ENCODE measurements around the gene VPS52.
"Not testable (repeated sequence)": the region's sequence is repeated elsewhere in the genome, so short reads cannot be mapped to it uniquely, and the experiment has no call there.

The VPS52 gene

DNA sequence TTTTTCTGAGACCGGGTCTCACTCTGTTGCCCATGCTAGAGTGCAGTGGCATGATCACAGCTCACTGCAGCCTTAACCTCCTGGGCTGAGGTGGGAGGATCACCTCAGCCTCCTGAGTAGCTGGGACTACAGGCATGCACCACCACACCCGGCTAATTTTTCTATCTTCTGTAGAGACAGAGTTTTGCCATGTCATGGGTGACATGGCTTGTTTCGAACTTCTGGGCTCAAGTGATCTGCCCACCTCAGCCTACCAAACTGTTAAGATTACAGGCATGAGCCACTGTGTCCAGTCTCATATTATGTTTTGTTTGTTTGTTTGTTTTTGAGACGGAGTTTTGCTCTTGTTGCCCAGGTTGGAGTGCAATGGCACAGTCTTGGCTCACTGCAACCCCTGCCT lies 13.5 kb upstream of the VPS52 start:
- not testable (repeated sequence) for DNase-seq (ENCODE audit: low read depth in 1 of 2, low spot score in 1 of 2)

DNA sequence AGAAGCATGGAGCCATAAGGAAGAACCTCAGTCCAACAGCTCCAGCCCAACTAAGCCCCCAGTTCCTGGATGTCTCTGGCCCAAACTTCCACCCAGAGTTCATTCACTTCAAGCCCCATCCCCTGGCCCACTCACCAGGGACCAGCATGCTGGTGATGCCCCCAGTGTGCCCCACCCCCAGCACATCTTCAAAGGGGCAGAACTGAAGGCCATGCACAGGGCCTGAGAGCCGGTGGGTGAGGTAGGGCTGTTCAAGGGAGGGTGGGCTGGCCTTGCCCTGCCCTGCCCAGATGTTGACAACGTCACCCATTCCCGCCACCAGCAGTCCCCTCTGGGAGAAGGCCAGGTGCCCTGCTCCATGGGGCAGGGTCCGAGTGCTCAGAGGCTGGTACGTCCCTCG lies 8.9 kb upstream of the VPS52 start:
- DNase-seq (ENCODE audit: low read depth in 1 of 2, low spot score in 1 of 2): no peak

DNA sequence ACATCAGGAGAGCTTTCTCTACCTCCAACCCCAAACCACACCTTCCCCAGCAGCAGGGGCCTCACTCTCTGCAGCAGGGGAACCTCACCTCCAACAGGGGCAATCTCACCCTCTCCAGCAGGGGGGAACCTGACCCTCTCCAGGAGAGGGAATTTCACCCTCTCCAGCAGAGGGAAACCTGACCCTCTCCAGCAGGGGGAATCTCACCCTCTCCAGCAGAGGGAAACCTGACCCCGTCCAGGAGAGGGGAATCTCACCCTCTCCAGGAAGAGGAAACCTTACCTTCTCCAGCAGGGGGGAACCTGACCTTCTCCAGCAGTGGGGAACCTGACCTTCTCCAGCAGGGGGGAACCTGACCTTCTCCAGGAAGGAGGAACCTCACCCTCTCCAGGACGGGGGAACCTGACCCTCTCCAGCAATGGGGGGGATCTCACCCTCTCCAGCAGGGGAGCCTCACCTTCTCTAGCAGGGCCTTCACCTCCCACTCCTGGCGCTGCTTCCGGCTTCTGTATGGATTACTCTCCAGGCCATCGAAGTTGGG lies 8.4 kb upstream of the VPS52 start:
- no peak for DNase-seq (ENCODE audit: low read depth in 1 of 2, low spot score in 1 of 2)

DNA sequence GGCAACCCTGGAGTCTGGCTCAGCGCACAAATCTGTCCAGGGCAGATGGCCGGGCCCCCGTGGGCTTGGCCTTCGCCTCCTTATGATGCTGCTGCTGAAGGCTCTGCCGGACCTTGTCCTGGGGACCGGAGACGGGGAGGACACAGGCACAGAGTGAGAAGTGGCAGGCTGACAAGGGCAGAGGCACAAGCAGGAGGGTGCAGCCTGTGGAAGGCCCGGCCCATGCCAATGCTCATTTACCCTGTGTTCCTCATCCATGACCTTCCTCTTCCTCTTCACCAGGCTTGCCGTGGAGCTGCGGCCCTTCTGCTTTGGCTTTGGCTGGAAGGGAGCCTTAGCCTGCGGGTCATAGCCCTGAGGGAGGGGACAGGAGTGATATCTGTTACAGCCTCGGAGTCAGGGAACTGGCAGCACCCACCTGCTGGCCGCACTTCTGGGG lies 7.6 kb upstream of the VPS52 start:
- no peak for DNase-seq (ENCODE audit: low read depth in 1 of 2, low spot score in 1 of 2)

DNA sequence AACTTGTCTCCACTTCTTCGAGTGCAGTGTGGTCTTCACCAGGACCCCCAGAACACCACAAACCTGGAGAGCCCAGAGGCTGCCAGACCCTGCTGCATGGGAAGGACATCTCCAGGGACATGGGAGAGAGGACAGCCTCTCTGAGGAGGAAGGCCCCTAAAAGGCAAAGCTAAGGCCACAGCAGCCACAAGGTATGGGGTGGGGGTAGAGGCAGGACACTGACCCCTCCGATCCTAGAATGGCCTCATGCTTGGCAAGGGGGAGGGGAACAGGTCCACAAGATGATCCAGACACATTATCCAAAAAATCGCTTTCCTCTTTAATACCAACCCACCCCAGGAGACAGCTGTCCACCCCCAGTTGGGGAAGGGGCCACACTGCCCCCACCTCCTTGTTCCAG lies 7.1 kb upstream of the VPS52 start:
- DNase-seq (ENCODE audit: low read depth in 1 of 2, low spot score in 1 of 2): no peak

DNA sequence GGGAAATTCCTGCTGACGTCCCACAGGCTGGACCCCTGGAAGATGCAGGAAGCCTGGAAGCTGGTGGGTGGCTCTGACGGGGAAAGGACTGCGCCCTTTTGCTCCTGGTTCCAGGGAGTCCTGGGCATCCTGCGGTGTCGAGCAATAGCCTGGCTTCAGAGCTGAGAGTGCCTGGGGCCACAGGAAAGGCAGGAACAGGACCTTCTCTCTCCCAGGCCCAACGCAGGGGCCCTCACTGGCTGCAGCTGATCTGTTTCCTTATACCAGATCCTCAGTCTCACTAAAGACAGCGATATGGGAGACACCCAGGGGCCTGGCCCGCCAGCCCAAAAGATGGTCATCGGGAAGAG lies 6.7 kb upstream of the VPS52 start:
- DNase-seq (ENCODE audit: low read depth in 1 of 2, low spot score in 1 of 2): no peak

DNA sequence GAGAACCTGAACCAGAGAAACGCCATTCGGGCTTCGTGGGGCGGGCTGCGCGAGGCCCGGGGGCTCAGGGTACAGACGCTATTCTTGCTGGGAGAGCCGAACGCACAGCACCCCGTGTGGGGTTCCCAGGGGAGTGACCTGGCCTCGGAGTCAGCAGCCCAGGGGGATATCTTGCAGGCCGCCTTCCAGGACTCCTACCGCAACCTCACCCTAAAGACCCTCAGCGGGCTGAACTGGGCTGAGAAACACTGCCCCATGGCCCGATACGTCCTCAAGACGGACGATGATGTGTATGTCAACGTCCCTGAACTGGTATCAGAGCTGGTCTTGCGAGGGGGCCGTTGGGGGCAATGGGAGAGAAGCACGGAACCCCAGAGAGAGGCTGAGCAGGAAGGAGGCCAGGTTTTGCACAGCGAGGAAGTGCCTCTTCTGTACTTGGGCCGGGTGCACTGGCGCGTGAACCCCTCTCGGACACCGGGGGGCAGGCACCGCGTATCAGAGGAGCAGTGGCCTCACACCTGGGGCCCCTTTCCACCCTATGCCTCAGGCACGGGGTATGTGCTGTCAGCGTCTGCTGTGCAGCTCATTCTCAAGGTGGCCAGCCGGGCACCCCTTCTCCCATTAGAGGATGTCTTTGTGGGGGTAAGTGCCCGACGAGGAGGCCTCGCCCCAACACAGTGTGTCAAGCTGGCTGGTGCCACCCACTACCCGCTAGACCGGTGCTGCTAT lies 6.2 kb upstream of the VPS52 start:
- DNase-seq (ENCODE audit: low read depth in 1 of 2, low spot score in 1 of 2): no peak

DNA sequence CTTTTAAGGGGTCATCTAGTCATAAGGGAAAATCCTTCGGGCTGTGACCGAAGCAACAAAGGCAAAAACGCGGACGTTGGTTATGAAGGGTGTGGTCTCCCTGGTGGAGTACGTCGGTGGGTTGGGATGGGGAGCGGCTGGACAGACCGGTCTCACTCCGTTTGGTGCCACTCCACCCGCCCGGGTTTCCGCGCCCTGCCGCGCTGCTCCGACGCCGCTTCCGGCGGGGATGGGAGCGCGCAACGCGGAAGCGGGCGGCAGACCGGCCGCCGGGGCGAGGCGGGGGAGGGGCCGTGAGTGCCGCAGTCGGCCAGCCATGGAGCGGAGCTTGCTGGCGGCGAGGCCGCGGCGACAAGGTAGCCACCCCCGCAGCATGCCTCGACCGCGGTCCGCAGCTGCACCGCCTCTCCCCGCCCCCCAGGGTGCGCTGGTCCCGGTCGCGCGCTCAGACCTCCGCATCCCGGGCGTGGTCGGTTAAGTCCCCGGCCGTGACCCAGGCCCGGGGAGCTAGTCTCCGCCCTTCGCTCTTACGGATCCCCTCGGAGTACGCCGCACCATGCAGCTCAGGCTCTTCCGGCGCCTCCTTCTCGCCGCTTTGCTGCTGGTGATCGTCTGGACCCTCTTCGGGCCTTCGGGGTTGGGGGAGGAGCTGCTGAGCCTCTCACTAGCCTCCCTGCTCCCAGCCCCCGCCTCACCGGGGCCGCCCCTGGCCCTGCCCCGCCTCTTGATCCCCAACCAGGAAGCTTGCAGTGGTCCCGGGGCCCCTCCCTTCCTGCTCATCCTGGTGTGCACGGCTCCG lies 5.4 kb upstream of the VPS52 start, which contains the start of gene B3GALT4:
Gene B3GALT4, plus strand, starts transcription at position 260 of the 799 bp plus-strand sequence. Its CDS starts 297 bp downstream, at position 557.
- DNase-seq (ENCODE audit: low read depth in 1 of 2, low spot score in 1 of 2): peak; percentile 43 to 68

DNA sequence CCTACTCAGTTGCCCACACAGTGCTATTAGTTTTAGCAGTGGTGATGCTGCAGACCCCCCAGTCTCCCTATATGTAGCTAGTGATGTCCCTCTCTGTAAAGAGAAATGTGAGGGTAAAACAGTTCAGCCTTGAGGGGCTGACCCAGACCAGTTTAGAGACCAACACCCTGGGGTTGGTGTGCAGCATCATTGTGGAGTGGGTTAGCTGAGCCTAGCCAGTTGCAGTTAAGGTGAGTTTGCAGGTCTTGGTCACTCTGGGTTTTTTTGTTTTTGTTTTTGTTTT lies 4.8 kb upstream of the VPS52 start:
- DNase-seq (ENCODE audit: low read depth in 1 of 2, low spot score in 1 of 2): no peak

DNA sequence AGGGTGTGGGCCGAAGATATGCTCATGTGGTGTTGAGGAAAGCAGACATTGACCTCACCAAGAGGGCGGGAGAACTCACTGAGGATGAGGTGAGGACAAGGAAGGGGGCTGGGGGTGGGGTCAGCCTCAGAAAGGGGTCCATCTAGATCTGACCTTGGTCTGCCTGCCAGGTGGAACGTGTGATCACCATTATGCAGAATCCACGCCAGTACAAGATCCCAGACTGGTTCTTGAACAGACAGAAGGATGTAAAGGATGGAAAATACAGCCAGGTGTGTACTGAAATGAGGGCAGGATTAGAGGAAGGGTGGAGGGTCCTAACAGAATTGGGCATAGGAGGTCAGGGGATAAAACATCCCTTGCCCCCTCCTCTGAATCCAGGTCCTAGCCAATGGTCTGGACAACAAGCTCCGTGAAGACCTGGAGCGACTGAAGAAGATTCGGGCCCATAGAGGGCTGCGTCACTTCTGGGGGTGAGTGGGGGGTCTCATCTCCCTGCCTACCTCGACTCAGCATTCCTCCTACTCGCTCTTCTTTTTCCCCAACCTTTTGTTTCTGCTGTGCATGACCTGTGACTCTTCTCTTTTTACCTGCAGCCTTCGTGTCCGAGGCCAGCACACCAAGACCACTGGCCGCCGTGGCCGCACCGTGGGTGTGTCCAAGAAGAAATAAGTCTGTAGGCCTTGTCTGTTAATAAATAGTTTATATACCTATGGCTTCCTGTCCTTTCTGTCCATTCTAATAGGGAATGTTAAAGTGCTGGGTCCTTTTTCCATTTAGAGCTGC lies 4.3 kb upstream of the VPS52 start:
- not testable (repeated sequence) for DNase-seq (ENCODE audit: low read depth in 1 of 2, low spot score in 1 of 2)

DNA sequence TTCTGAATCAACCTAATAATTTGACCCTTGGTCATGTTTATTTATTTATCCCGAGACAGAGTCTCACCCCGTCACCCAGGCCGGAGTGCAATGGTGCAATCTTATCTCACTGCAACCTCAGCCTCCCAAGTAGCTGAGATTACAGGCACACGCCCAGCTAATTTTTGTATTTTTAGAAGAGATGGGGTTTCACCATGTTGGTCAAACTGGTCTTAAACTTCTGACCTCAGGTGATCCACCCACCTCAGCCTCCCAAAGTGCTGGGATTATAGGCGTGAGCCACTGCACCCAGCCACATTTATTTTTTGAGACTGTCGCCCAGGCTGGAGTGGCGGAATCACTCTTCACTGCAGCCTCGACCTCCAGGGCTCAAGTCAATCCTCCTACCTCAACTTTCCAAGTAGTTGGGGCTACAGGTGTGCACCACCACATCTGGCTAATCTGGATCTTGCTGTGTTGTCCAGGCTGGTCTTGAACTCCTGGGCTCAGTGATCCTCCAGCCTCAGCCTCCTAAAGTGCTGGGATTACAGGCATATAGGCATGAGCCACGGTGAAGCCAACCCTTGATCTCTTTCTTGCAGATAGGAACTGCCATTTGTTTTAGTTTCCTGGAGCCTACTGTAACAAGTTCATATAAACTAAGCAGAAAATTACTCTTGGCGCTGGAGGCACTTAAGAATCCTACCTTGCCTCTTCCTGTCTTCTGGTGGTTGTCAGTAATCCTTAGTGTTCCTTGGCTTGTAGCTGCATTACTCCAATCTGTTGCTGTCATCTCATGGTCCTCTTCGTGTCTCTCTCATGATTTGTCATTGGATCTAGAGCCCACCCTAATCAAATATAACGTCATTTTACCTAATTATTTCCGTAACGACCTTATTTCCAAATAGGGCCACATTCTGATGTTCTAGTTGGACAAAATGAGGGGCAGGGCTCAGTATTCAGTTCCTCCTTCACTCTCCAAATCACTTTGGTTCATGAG lies 2.5 kb upstream of the VPS52 start:
- DNase-seq (ENCODE audit: low read depth in 1 of 2, low spot score in 1 of 2): no peak

DNA sequence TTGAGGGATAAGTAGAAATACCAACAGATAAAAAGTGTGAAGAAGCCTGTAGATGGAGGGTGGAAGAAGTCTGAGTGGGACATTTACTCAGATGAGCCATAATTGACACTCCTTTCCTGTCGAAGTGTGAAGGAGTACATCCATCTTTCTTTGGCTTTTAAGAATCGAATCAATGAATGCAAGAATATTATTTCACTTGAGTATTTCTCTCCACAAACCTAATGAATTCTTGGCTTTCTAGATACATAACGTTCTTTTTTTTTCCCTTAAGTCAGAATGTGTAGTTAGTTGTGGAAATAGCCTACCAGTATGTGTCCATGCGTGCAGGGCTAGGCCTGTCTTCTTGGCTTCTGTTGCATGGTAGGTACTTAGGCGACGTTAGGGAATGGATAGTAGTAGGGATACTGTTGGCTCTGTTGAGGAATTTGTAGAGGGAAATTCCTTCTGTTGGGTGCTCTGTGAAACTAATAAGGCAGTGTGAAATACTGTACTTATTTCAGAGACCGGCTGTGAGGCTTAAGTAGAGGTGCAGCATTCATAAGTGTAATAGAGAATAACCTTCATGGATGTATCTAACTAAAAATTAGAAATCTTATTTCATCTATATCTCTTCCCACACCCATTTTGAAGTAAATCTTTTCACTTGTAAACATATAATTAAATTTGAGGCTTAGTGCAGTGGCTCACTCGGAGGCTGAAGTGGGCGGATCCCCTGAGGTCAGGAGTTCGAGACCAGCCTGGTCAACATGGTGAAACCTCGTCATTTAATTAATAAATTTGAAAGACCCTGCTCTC lies 1.6 kb upstream of the VPS52 start:
- no peak for DNase-seq (ENCODE audit: low read depth in 1 of 2, low spot score in 1 of 2)

DNA sequence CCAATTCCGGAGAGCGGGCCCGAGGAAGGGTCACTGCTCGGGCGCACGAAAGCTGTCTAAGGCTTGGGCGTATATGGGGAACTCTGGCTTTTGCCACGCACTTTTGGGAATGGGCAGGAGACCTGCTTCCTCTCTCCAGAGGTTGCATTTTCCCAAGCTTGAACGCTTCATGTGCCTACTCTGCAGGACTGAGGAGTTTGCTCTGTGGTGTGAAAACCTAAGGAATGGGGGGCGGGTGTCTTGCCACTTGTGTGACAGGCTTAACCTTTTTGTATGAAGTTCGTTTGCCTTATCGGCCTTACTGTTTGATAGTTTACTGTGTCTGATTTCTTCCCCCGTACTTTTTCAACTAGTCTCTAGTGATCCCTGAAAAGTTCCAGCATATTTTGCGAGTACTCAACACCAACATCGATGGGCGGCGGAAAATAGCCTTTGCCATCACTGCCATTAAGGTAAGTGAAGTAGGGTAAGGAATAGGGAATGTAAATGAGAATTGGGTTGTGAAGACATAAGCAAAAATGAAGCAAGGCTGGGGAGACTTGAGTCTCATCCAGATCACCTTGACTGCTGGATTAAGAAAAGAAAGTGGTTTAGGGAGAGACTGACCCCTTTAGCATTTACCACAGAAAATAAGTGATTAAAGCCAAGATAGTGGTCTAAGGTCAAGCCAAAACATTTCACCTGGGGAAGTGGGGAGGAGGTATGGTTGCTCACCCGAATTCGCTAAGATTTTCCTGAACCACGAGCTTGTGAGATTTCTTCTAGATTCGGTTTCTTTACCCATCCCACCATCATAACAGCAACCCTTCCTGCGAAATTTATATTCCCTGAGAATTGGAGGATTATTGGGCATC lies 826 bp upstream of the VPS52 start:
- DNase-seq (ENCODE audit: low read depth in 1 of 2, low spot score in 1 of 2): no peak

DNA sequence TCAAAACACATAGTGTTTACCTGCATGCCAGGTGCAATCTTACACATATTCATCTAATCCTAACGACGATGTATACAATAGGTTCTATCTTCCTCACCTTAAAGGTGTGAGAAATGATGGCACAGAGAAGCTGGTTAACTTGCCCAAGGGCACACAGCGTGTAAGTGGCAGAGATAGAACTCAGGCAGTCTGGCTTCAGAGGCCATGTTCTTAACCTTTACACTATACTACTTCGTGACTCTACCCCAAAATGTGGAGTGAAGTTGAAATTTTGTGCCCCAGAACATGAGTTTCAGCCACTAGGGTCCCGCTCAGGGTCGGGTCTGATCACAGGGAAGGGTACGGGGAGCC lies 584 bp downstream of the VPS52 start:
- DNase-seq (ENCODE audit: low read depth in 1 of 2, low spot score in 1 of 2): no peak

DNA sequence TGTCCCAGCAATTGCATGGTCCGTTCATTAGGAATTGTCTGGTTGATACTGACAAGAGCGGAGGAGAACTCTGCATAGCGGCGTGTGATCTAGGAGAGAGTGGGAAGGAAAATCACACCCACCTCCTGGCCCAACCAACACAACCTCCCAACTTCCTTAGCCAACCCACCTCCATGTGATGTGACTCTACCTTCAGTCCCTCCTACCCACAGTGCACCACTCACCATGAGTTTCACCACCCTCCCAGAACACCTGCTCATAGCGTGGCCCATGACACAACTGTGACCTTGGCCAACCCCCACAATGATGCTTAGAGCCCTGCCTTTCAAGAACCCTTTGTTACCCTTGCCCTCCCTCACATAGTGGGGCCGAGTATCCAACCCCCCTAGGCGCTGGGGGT lies 7.7 kb downstream of the VPS52 start:
- DNase-seq (ENCODE audit: low read depth in 1 of 2, low spot score in 1 of 2): no peak

DNA sequence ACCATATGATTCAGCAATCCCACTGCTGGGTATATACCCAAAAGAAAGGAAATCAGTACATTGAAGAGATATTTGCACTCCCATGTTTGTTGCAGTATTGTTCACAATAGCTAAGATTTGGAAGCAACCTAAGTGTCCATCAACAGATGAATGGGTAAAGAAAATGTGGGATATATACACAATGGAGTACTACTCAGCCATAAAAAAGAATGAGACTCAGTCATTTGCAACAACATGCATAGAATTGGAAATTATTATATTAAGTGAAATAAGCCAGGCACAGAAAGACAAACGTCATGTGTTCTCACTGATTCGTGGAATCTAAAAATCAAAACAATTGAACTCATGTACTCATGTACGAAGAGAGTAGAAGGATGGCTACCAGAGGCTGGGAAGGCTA lies 9.2 kb downstream of the VPS52 start:
- not testable (repeated sequence) for DNase-seq (ENCODE audit: low read depth in 1 of 2, low spot score in 1 of 2)

DNA sequence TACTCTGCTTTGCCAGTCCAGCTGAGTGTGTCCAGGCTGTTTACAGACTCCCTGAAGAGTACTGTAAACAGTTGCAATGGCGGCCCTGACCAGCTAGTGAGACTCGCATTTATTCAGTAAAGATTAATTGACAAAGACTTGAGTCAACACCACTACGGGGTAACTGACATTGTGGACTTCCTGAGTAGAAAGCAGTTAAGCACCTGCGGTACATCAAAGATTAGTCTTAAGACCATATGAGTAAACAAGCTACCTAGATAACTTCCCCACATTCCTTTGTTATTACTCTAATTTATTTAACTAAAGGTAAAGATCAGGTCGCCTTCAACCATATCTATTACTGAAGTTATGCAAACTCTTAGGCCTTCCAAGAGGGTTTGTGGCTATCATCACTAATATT lies 12.6 kb downstream of the VPS52 start:
- DNase-seq (ENCODE audit: low read depth in 1 of 2, low spot score in 1 of 2): no peak

DNA sequence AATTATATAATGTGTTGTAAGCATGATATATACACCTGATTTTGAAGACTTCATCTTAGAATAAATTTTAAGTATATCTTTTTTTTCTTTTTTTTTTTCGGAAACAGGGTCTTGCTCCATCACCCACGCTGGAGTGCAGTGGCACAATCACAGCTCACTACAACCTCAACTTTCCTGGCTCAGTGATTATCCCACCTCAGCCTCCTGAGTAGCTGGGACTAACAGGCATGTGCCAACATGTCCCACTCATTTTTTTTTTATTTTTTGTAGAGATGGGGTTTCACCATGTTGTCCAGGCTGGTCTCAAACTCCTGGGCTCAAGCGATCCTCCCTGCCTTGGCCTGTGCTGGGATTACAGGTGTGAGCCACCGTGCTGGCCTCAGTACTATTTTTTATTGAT lies 17.1 kb downstream of the VPS52 start:
- DNase-seq (ENCODE audit: low read depth in 1 of 2, low spot score in 1 of 2): no peak

DNA sequence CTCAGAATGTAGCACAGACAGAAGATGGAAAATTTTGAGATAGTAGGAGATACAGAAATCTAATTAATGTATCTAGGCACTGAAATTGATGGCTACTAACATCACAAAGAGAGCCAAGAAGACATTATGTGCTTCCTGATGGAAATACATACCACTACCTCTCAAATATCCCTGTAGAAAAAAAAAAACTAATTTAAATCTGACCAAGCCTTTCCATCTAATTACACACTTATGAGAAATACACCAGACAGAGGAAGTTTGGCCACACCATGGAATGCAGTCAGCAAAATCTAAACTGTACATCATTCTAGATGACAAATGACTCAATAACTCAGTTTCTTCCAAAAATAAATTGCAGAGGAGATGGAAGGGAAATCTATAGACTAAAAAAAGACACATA lies 18.9 kb downstream of the VPS52 start:
- DNase-seq (ENCODE audit: low read depth in 1 of 2, low spot score in 1 of 2): no peak

All from stimulated activated CD4-positive, alpha-beta T cell treated with anti-CD3 and anti-CD28 coated beads, Interleukin-15, amount 100 ng/mL, for 1 hour (primary cell).